GM19240 (cell line): ENCODE measurements around the gene DDIT3.
A peak's percentile ranks its signal among the peaks of the same experiment; 100 is the strongest.
"Not testable (repeated sequence)": the region's sequence is repeated elsewhere in the genome, so short reads cannot be mapped to it uniquely, and the experiment has no call there.

ENCODE experiments used
- DNase-seq: peaks from one replicate; pipeline ENCODE4 v3.0.0; 2011; ENCODE audit warnings: low spot score; ENCODE audit not compliant: insufficient read length

DDIT3 gene

DNA sequence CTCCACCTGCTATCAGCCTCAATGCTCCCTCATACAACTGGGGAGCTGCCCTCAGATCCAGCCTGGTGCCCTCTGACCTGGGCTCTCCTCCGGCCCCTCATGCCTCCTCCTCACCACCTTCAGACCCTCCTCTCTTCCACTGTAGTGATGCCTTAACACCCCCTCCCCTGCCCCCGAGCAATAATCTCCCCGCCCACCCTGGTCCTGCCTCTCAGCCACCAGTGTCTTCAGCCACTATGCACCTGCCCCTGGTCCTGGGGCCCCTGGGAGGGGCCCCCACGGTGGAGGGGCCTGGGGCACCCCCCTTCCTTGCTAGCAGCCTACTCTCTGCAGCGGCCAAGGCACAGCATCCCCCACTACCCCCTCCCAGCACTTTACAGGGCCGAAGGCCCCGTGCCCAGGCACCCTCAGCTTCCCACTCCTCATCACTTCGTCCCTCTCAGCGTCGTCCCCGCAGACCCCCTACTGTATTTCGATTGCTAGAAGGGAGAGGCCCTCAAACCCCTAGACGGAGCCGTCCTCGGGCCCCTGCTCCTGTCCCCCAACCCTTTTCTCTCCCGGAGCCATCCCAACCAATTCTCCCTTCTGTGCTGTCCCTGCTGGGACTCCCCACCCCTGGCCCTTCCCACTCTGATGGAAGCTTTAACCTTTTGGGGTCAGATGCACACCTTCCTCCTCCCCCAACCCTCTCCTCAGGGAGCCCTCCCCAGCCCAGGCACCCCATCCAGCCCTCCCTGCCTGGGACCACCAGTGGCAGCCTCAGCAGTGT lies 5.5 kb upstream of the DDIT3 start:
- no peak for DNase-seq

GRCh38 chr12:57524814-57525614 lies 4.7 kb upstream of the DDIT3 start:
- DNase-seq = no peak

- no peak for DNase-seq
These were observed 3.6 kb upstream of the DDIT3 start for GRCh38 chr12:57523706-57524614.

GRCh38 chr12:57522887-57523705 lies 2.8 kb upstream of the DDIT3 start:
- DNase-seq = peak; percentile 33

DNA sequence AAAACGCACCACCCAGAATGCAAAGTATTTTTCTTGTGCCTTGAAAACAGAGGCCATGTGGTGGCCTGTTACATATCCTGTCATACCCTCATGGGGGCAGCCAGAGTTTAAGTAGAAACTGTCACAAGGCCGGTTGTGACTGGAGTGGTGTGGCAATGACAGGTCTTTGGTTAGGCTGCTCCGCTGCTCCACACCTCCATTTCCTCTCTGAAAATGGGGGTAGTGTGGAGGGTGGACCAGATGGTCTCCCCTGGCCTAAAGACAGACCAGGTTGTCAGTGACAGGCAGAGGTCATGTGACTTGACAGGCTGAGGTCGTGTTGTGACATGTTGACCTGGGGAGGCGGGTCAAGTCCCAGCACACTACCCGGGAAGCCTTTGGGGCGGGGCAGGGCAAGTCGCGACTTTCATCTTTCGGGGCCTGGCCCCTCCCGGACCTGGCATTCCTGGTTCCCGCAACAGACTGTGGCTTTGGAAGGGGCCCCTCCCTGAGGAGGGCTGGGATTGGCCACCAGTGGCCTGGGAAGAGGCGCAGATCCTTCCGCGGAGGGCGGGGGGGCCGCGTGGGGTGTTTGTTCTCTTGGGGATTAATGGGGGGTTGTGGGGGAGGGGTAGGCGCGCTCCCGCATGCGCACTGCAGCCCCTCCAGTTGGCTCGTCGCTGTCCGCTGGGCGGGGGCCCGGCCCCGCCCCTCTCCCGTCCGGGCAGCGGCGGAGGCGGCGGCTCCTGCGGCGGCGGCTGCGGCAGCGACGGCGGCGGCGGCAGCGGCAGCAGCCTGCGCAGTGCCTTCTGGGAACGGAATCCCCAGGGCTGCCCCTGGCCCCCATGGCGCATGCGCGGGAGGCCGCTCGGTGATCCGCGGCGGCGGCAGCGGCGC lies 1.9 kb upstream of the DDIT3 start, which contains the start of gene MBD6:
Gene MBD6, plus strand, starts transcription at position 814 of the 876 bp plus-strand sequence. CDS start 1,480 bp downstream, outside the sequence.
- DNase-seq = peak; percentile 90

- no peak for DNase-seq
These were observed 1.3 kb upstream of the DDIT3 start for GRCh38 chr12:57521525-57522010.

DNA sequence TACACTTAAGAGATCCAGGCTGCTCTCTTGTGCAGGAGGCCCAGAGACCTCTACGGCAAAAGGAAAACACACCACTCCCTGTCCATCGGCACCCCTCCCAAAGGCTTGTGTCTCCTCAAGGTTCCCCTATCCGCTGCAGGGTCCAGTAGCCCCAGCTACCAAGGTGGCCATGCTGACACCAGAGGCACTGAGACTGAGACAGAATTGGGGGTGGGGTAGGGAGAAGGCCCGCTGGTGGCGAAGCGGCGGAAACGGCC lies 590 bp downstream of the DDIT3 start:
- DNase-seq = no peak

DNA sequence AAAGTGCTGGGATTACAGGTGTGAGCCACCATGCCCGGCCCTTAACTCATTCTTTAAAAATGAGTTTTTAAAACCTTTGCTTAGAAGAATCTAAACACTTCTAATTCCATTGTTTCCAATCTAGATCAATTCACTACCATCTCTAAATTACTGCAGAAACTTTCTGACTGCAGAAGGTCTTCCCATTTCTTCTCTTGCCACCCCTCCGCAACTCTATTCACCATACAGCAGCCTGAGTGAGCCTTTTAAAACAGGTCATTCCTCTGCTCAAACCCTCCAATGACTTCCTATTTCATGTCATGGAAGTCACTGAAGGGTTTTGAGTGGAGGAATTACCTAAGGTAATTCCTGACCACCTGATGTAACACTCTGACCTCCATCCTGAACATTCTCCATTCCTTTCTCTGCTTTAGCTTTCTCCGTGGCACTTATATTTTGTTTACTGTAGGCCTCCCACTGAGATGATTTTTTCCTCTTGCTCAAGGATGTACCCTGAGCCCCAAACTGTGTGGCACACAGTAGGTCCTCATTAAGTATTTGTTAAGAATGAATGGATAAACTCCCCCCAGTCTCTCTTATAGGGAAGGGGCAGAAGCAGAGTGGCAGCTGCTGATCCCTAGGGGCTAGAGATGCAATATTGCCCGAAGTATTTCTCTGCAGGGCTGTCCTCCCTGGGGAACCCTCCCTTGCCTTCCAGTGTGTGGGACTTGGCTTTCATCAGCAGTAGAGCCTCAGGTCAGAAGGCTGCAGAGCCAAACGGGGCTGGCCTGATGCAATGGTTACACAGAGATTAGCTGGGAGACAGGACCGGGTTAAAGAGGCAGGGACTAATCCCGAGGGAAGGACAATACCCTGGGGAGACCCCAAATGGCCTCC lies 1.2 kb downstream of the DDIT3 start:
- DNase-seq = no peak

- no peak for DNase-seq
These were observed 2.0 kb downstream of the DDIT3 start for GRCh38 chr12:57518176-57518919.

- not testable (repeated sequence) for DNase-seq
These were observed 2.6 kb downstream of the DDIT3 start for GRCh38 chr12:57517718-57518117.

DNA sequence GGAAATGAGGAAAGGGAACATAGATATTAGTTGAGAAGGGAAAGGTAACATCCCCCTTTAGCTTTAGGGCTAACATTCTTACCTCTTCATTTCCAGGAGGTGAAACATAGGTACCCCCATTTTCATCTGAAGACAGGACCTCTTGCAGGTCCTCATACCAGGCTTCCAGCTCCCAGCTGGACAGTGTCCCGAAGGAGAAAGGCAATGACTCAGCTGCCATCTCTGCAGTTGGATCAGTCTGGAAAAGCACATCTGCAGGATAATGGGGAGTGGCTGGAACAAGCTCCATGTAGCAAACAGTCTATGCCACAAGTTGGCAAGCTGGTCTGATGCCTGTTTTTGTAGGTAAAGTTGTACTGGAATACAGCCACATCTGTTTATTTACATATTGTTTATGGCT lies 3.1 kb downstream of the DDIT3 start:
- DNase-seq = no peak

DNA sequence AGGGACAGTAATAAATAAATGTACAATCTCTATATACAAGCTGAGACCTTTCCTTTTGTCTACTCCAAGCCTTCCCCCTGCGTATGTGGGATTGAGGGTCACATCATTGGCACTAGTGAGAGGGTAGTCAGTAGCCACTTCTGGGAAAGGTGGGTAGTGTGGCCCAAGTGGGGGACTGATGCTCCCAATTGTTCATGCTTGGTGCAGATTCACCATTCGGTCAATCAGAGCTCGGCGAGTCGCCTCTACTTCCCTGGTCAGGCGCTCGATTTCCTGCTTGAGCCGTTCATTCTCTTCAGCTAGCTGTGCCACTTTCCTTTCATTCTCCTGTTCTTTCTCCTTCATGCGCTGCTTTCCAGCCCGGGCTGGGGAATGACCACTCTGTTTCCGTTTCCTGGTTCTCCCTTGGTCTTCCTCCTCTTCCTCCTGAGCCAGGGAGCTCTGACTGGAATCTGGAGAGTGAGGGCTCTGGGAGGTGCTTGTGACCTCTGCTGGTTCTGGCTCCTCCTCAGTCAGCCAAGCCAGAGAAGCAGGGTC lies 3.6 kb downstream of the DDIT3 start:
- DNase-seq = no peak

DNA sequence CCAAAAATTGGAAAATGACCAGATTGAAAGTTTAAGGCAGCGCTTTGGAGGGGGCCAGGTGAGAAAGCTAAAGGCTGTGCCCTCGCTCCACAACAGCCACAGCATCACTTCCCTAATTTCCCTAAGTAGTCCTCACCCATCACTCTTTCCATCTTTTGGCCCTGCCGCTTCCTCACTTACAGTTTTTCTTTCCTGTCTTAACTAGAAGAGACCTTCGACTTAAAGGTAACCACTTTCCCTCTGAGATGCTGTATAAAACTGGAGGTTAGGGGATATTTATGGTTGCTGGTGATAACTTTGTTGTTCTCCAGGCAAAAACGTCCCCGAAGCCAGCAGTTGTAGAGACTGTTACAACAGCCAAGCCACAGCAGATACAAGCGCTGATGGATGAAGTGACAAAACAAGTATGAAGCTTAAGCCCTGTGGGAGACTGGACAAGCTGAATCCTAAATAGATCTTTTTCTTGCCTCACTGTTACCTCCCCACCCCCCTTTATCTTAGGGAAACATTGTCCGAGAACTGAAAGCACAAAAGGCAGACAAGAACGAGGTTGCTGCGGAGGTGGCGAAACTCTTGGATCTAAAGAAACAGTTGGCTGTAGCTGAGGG lies 4.3 kb downstream of the DDIT3 start:
- DNase-seq = no peak

- DNase-seq = no peak
These were observed 4.8 kb downstream of the DDIT3 start for GRCh38 chr12:57515408-57515933.

DNA sequence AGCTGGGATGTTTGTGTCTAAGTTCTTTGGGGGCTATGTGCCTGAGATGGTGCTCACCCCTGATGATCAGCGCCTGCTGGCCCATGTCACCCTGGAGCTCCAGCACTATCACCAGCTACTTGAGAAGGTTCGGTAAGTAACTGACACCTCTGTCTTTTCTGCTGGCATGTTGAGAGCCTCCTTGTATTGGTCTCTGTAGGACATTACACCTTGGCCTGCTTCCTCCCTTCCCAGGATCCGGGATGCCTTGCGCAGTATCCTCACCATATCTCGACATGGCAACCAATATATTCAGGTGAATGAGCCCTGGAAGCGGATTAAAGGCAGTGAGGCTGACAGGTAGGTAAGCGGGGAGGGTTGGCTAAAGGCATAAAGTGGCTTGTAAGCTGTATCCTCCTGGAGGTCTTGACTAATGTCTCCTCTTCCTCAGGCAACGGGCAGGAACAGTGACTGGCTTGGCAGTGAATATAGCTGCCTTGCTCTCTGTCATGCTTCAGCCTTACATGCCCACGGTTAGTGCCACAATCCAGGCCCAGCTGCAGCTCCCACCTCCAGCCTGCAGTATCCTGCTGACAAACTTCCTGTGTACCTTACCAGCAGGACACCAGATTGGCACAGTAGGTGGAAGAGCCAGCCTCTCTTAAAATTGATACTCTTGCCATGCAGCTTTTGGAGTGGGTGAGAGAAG lies 5.5 kb downstream of the DDIT3 start:
- DNase-seq = no peak

GRCh38 chr12:57514246-57514645 lies 6.1 kb downstream of the DDIT3 start:
- DNase-seq = not testable (repeated sequence)

DNA sequence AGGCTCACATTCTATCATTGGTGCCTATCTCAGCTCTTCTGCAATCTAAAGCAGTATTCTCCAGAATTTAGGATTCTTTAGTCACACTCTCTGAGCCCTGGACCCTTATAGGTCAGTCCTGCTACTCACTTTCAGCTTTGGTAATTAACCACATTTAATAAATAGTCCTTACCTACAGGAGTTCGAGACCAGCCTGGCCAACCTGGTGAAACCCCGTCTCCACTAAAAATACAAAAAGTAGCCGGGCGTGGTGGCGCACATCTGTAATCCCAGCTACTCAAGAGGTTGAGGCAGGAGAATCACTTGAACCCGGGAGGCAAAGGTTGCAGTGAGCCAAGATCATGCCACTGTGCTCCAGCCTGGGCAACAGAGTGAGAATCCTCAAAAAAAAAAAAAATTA lies 6.6 kb downstream of the DDIT3 start:
- DNase-seq = not testable (repeated sequence)
